ENCODE measurements around the gene SEMA5A.

Gene SEMA5A

DNA sequence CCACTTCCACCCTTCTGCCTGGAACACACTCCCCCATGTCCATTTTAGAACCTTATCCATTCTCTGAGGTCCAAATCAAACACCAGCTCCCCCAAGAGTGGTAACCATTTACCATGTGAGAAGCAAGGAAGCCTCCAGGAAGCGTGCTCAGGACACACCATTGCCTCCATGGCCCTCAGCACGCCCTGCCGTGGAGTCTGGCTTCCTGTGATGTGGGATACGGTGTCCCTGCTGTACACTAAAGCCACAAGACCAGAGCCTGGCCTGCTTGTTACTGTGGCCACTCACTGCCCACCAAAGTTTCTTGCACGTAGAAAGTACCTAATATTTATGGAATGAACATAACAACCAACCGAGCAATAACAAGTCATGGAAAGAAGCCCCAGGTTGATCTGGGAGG, 151.7 kb downstream of the SEMA5A start:
- DNase-seq = no peak

DNA sequence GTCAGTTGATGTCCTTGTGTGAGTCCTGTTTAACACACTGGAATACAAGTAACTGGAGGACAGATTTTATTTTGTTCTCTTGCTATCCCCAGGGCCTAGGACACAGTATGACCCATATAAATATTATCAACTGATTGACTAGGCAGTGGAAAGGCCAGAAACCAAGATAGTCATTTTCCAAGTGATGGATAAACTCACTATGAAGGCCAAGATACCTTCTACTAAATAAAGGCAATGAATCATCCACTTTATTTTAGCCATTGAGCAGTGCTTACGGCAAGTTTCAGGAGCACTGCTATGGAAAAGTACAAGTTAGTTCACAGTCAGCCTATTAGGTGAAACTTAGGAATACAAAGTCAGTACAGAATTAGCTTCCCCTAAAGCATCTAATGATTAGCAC, 153.2 kb downstream of the SEMA5A start:
- DNase-seq = no peak

DNA sequence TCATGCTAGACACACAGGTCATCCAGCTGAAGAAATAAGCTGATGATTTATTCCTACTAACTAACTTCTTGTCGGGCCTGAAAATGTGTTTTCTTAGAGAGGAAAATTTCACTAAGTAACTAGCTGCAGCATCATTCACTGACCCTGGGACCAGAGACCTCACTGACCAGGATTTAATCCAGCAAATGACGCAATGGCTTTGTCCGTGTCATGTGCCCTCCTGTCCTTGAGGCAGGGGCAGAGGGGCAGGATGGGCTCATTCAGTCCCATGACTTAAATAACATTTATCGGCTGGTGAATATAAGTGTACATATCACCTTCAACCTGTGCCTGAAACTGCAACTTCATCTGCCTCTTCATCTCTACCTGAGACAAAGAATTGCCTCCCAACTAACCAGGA, 154.8 kb downstream of the SEMA5A start:
- DNase-seq = no peak

DNA sequence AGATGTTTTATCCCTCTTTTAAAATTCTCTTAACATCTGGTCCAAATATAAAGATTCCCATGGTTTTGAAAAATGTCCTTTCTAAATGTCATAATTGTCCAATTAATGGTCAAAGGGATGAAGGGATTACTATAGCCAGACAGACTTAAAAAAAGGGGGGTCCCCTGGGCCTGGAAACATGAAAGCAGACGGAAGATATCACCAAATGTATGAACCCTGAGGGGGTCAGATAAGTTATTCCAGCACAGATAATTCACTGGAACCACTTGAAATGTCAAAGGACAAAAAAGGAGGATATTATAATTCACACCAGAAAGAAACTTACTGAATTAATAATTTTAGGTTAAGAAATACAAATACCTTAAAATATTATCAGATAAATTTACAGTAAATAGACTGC, 155.8 kb downstream of the SEMA5A start:
- DNase-seq = no peak

DNA sequence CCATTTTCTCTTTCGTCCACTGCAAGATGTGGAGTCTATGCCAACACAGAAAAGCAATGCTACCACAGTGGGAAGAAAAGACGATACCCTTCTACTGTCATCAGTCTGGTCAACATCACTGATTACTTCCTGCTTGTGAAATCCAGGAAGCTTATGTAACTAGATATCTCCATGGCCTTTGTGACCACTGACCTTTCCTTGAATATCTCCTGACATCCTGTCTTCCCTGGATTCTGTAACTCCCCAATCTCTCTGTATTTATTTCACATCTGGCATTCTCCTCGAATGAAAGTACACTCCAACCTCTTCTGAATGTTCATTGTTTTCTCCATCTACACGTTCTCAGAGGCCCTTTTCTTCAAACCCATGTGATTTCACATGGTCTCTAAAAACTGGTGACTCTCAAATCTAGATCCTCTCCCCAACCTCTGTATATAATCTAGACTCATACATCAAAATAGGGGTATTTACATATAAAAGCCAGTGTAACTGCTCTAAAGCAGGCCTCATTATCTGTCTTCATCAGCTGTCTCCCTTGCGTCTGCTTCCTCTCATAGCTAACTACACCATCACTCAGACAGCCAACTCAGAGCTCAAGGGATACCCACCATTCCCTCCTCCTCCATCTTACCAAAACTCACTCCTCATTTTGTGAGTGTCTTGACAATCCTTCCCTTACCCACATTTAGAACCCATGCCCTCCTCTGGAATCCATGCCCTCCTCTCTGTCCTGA, 156.8 kb downstream of the SEMA5A start:
- no peak for DNase-seq

DNA sequence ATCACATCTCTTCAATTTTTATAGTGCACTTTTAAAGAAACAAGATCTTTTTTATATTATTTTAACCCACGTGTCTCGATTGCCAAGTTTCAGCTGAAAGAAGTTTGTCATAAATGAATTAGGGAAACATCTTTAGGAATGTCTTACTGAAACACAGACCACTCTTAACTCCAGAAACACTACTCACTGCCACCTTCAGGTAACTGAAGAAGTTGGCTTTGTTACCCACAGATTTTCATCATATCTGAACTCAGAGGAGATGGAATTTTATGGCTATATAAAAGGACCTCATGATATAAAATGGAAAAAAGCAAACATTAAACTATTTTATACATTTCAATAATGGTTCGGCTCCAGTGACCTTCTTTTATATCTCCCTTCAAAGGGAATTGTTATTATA, 158.0 kb downstream of the SEMA5A start:
- DNase-seq = no peak

DNA sequence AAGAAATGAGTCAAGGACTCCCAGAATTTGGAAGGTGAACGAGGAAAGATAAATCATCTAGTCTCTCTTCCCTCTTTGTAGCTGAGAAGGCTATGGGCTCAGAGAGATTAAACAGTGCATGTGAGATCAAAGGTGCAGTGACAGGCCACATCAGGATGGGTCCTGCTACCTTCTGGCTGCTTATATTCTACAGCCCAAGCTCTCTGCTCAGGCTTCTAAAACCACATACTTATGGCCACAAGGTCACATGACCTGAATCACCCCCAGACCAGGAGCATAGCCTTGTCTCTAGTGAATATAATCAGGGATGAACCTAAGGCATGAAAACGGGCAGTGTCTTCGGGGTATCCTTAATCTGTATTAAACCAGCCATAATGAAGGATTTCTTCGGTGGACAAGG, 158.9 kb downstream of the SEMA5A start:
- DNase-seq = no peak

DNA sequence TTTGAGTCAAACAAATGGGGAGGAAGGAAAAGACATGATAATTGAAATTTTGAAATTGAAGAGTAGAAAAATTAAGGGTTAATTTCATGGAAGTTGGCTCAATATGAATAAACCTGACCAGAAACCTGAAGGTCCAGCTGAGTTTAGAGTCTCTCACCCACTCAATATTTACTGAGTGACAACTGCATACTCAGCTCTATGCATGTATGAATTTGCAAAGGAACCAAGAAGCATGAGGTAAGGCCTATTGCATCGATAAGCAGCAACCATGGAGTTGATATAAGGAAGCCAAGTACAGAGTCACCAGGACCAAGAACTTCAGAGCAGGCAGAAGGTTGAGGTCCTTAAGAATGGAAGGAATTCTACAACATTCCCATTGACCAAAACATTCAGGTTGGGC, 163.4 kb downstream of the SEMA5A start:
- DNase-seq = no peak

DNA sequence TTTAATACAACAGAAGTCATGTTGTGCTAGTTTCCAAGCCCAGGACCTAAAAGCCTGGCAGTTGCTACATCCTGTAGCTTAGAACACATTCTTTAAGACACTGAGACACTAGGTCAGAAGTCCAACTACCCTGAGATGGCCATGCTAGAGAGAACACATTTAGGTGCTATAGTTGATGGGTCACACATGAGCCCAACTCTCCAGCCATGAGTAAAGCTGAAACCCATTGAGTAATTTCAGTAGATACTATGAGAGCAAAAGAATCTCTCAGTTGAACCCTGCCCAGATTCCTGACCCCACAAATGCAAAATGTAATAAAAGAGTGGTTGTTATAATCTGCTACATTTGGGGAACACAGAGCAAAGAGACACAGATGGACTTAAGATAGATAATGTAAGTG, 164.4 kb downstream of the SEMA5A start:
- DNase-seq = no peak

DNA sequence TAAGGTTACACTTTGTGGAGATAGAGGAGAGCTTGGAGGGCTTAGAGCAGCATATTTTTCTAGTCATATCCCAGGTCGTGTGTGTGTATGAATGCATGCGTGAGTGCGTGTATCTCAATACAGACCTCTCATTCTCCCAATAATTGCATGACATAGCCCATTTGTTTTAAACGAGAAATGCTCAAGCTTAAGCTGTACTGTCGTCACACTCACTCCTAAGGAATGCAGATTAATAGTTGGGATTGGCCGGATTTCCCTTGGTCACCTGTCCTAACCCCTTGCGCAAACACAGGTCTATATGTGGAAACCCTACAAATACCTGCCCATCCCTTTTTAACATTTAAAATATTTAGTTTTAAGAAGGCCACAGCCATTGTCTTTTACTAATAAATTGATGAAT, 165.8 kb downstream of the SEMA5A start:
- DNase-seq = no peak

DNA sequence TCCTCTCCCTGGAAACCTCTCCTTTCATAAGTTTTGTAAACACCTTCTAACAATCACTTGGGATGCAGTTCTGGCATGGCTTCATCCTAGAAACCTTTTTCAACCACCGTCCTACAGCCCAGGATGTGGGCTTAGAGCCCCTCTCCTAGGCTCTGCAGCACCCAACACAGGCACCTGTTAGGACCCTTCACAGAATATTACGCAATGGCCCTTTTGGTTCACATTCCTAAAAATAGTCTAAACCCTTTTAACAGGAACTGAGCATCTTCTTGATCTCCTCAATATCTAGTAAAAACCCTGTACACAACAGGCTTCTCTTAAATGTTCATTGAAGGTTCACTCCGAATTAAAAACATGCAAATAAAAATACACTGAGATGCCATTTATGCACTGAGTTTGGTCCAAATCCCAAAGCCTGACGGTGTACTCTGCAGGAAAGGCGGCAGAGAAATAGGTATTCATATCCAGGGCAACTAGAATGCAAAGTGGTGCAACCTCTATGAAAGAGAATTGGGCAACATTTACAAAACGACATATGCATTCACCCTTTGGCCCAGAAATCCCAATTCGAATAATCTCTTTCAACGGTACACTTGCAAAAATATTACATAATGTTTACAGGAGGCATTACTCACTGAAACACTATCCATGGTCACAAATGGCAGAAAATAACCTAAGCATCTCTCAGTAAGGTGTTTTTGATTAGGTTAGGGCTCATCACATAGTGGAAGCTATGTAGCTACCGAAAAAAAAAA, 169.3 kb downstream of the SEMA5A start:
- DNase-seq = no peak

DNA sequence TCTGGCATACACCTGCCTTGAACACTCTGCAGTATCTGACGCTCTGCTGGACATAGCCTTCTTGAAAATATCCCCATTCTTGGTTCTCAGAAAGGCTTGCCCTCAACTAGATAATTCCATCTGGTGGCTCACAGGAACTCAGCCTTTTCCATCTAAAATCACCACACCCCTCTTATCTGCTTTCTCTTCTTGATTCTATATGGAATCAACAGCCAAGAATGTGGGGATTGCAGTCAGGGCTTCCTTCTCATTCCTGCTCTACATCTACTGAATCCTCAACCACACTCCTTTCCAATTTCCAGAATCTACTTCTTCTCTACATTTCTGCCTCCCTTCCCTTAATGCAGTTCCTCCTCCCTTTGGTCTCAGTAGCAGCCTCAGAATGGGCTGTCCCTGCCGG, 170.1 kb downstream of the SEMA5A start:
- DNase-seq = no peak

DNA sequence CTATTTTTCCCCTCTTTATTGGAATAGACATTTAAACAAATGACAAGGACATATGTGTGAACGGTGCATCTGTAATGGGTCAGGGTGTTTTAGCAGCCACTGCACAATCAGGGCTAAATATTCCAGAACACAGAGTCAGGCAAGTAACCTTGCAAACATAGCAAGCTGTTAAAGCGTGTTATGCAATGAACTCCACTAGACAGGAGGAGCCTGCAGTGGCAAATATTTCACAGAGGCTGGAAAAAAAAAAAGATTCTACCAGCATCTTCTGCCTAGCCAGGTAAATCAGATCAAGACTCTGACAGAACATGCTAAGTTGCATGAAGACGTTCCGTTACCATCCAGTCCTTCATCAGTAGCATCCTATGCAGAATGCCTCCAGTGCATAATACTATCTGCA, 171.8 kb downstream of the SEMA5A start:
- no peak for DNase-seq

DNA sequence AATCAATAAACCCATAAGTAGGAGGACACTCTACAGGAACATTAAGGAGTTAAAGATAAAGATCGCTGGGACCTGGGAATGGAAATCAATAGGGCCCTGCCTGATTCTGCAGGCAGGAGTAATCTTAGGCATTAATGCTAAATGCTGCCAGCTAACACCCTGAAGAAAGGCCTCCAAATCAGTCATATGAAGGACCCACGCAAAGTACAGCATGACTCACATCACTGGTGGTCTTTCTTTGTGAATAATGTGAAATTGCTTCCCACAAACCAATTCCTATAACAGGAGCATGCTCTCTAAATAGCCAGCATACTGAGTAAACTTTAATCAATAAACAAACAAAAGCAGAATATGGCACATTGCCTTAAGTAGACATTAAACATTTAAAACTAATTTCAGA, 172.3 kb downstream of the SEMA5A start:
- DNase-seq = no peak

DNA sequence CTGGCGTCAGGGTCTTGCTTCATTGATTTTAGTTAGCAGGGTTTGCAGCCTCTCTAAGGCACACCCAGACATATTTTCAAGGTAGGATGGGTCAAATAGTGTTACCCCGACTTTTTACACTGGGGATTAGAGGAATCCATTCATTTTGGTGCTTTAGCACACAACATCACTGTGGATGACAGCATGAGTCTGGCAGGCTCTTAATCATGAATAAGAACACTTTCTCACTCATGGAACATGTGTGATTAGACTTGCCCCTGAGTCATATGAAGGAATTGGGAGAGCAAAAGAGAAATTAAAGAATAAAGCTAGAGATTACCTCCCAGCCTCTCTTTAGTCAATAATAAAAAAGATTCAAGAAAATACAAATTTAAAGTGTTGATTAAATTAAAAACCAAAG, 175.6 kb downstream of the SEMA5A start:
- no peak for DNase-seq

DNA sequence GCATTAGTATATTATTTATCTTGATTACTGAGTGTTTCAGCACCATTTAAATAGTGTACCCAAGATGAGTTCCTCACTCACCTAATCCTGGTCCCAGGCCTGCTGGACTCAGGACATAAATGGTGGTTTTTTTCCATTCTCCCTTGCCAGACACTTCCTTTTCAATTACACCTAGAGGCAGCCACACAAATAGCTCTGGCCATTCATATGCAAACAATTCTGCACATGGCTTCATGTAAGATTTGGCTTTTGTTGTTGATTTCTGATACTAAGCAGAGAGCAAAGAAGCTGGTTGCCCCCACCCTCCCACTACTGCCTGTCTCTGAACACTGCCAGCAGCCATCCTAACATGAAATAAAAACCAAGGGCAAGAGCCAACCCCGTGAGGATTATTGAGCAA, 180.4 kb downstream of the SEMA5A start:
- DNase-seq = no peak

DNA sequence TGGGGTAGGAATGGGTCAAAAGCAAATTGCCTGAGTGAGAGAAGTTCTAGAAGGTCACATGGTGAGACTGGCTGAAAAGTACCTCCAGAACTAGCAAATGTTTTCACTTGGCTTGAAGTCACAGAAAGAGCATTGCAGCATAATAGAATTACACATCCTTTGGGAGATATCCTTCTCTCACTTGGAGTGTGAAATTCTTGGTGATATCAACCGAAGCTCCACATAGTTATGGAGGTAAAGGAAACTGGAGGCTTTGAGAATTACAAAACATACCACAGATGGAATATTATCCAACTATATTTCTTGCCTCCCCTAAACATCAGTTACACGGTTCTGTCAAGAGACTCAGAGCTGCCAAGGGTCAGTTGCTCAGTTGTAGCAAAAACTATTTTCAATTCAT, 182.4 kb downstream of the SEMA5A start:
- DNase-seq = no peak

DNA sequence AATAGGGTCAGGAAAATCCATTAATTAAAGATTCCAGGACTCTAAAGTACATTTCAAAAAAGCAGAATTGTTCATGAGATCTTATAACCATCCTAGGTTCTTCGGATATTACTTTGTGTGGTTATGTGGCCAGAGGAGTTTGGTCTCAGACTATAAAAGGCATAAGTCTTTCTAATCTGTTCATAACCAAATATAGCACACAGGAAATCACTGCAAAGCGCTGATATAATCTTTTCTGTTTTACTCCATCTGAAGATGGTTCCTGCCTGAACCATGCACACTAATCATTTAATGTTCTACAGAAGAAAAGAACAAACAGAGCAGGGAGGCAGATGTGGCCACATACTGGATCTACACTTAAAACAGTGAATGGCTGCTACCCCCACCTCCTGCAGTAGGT, 182.8 kb downstream of the SEMA5A start:
- DNase-seq = no peak

DNA sequence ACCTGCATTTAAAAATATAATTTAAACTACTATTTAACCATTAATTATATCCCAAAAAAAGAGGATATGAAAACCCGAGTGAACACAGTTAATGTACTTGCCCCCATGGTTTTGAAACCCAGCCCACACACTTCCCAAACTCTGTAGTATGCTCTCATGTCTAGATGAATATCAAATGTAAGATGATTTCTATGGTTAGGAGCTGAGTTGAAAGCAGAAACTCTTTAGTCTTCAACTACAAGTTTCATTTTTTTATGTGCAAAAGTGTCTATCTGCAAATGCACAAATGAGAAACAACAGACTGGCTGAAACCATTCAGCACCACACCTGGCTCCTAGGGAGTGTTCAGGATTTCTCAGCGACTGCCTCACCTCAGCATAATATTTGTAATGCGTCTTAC, 183.3 kb downstream of the SEMA5A start:
- no peak for DNase-seq

DNA sequence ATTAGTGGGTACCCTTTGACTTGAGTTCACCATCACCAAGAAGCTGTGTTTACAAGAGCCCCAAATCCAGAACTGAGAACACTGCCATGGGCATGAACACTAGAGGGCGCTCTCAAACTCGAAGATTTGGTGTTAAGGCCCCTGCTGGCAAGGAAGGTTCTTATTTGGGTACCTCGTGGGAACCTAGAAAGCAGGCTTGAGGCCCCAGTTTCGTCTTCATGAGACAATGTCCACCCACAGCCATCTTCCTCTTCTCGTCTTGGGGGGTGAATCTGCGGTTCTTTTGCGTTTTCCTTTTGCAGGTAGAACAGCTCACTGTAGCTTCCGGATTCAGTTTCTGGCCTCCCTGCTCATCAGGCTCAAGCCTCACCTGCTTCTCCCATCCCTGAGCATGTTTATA, 184.0 kb downstream of the SEMA5A start:
- DNase-seq = no peak

DNA sequence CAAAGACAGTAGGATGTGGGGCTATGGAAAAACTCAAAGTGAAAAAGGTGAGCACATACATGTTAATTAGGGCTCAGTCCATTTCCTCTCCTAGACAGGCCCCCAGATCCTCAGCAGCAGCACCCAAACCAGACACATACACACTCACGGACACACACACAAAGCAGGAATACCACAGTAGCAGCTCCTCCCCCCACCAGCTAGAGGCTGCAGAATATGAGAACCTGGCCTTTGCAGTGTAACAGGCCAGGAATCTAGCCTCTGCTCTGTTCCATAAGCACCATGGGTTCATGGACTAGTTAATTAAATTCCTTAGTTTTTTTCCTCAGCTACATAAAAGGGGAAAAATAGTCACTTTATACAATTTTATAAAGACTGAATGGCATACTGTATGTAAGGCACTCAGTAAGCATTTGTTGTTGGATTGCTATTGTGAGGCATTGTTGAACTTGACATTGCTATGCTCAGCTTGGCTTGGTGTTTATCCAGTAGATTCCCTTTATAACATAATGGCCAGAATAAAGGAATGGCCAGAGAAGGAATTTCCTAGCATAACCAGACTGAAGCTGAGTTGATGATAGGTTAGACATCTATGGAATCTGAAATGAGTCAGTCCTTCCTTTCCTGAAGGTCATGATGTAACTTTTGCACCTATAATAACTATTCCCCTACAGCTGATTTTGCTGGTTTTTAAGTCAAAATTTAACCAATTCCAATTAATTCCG, 186.8 kb downstream of the SEMA5A start:
- DNase-seq = no peak

DNA sequence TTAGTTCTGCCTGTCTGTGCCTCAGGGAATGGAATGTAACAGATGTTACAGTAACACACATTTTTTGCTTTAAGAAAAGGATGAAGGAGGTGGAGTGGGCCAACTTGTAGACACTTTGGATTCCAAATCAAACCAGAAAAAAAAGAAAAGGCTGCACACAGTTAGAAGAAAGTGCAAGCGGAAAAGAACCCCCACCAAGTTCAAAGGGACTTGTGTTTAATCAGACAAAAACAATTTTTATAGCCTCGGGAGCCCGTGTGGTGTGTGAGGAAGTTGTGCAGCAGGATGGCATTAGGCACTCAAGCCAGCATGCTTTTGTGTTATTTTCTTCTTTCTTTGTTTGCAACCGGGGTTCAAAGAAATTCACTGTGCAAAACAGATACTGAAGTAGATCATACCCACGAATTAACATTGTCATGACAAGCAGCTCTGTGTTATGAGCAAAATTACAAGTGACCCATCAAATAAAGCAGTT, 189.5 kb downstream of the SEMA5A start:
- DNase-seq = no peak

DNA sequence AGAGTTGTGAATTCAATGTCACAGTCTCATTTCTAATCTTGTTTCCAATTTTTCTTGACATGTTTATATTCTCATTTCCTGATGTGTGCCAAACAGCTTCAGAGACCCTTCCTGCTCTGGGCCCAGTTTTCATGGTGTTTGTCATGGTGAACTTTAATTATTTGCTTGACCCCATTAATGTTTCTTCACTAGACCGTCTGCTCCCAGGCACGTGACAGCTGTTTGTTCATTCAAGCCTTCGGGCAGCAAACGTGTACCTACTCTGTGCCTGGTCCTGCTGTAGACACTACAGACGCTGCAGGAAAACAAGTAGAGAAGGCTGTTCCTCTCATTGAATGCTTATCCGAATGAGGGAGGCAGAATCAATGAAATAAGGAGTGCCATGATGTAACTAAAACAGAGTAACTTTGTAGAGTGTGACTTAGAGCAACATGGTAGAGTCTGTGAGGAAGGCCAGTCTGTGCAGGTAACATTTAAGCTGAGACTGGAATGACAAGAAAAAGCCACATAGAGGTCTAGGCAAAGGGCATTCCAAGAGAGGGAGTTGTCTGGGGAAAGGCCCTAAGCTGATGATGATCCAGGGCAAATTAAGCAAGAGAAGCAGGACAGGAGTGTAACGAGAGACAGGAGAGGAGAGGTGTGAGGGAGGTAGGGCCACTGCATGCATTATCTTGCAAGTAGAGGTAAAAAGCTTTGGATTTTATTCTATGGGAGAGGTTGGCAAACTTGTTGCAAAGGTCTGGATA, 191.4 kb downstream of the SEMA5A start:
- no peak for DNase-seq

Measured in NCI-H1417 treated with DMSO at 0.1 percent for 48 hours (cell line).